C4-2B (cell line): ENCODE results near the gene XPNPEP2.

Experiments
- H3K27ac ChIP-seq: fragments of 450-650 bp; 2 replicates; pipeline ENCODE4 v1.5.1; 2017
- ZFX ChIP-seq: fragments of 450-650 bp; IDR thresholded peaks from 2 replicates; pipeline ENCODE4 v1.6.1; 2017
- TF ChIP-seq, protein P1 (sequence below): fragments of 450-650 bp; conservative IDR thresholded peaks from 2 replicates; pipeline ENCODE4 v1.5.1; 2017; ENCODE audit warnings: mild to moderate bottlenecking

Gene XPNPEP2

DNA sequence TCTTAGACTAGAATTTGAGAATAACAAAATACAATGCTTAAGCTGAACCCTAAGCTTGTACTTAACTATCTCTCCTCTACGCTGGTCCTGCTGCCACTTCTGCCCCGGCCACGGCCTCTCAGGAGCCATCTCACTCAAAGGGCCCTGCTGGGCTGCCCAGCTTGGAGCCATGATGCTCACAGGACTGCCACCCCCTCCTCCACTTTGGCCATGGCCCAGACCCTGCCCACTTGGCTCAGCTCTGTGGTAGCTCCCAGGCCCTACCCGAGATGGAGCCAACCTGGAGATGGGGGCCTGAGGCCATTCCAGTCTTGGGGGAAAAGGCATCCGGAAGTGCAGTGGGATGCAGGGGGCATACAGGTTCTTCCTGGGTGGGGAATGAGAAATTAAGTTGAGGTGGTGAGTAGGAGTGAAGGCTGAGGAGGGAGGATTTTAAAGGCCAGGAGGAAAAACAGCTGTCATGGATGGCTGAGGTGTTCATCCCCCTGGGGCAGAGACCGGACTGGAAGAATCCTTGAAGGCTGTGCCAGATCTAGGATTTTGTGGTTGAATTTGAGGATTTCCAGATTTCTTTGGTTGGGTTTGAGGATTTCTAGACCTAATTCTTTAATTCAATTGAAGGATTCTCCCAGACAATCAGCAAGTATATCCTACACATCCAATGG is 41.8 kb downstream of the XPNPEP2 start:
- no peak for TF ChIP-seq ZFX
- TF ChIP-seq, protein P1, sequence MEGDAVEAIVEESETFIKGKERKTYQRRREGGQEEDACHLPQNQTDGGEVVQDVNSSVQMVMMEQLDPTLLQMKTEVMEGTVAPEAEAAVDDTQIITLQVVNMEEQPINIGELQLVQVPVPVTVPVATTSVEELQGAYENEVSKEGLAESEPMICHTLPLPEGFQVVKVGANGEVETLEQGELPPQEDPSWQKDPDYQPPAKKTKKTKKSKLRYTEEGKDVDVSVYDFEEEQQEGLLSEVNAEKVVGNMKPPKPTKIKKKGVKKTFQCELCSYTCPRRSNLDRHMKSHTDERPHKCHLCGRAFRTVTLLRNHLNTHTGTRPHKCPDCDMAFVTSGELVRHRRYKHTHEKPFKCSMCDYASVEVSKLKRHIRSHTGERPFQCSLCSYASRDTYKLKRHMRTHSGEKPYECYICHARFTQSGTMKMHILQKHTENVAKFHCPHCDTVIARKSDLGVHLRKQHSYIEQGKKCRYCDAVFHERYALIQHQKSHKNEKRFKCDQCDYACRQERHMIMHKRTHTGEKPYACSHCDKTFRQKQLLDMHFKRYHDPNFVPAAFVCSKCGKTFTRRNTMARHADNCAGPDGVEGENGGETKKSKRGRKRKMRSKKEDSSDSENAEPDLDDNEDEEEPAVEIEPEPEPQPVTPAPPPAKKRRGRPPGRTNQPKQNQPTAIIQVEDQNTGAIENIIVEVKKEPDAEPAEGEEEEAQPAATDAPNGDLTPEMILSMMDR: no peak

DNA sequence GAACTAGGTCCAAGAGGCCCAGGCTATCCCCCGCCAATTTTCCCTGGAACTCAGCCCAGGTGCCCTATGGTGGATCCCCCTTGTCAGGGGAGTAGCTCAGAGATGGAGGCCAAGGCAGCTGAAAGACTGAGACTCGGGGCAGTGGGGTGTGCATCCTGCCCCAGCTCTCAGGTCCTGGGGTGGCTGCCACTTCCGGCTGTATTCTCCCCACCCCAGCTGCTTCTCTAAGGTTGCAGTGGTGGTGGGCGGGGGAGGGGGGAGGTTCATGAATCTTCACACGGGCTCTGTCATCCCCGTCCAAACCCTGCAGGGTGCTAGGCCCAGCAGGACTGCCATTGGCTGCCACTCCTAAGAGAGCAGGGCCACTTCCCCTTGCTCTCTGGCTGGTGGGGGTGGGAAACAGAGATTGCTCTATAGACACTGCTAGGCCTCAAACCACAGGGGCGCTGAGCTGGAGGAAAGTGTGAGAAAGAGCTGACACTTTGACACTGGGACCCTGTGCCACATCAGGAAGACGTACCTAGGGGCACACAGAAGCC is 42.4 kb downstream of the XPNPEP2 start:
- TF ChIP-seq ZFX: no peak
- TF ChIP-seq, protein P1: no peak
- no peak overlapping the region for H3K27ac ChIP-seq

More for the DNA sequence above, 41.8 kb downstream of the XPNPEP2 start:
- H3K27ac ChIP-seq: no peak overlapping the region

DNA sequence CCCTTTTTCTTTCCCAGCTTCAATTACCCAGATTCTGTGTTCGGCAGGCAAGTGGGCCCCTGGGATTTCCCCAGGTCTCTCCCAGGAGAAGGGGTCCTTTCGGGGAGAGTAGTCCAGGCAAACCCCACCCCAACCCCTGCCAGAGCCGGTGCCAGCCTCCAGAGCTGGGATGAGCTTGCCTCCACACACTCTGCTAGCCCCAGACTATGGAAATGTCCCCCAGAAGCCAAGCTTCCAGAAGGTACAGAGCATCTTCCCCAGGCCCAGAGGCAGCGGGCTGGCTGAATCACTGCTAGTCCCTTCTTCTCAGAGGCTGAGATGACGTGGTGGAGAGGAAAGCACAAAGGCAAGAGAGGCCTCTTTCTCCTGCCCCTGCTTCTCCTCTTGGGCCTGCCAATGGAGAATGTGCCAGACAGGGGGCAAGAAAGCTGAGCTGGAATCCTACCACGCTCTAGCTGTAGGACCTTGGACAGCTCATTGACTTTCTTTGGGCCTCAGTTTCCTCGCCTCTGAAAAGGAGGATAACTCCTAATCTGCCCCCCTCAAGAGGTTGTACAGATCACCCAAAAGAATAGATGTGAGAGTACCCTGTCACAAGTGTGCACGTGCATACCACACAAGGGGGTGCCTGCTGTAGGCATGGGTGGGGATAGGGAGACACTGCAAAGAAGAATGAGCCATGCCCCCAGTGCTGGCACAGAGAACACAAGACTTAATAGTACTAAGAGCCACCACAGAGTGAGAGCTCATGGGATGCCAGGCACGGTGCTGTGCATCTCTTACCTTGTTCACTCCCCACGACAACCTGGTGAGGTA is 43.1 kb downstream of the XPNPEP2 start:
- no peak overlapping the region for H3K27ac ChIP-seq
- TF ChIP-seq, protein P1: no peak
- TF ChIP-seq ZFX: no peak

DNA sequence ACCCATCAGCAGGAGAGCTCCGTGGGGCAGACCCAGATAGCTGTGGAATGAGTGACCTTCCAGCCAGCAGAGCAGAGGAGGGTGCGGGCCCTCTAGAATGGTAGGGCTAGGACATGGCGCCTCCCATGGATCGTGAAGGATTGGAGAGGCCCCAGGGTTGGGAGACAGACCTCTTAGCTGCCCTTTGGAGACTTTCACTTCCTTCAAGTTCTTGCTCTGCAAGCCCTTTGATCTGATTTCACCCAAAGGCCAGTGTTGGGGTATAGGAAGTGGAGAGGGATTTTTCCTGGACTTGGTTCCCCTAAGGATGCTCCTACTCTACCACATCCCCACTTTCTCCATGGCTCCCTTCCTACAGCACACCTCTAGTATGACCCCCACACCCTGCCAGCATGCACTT is 43.9 kb downstream of the XPNPEP2 start:
- no peak for TF ChIP-seq ZFX
- TF ChIP-seq, protein P1: no peak
- no peak overlapping the region for H3K27ac ChIP-seq

DNA sequence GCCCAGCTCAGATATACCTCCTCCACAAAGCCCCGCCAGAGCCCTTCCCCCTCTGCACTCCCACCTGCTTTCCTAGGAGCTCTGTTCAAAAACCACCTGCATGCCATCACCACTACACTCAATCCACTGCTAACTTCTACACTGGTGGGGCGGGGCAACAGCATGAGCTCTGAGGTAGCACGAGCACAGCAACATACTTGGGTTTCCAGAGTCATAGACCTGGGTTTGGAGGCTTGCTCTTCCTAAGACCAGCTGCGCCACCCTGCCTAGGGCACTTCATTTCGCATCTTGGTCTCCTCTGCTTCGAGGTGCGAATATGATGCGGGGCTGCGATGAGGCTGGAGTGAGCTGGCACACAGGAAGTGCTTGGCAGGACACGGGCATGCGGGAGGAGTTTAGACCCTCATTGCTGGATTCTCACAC is 44.5 kb downstream of the XPNPEP2 start:
- no peak overlapping the region for H3K27ac ChIP-seq
- TF ChIP-seq, protein P1: no peak
- TF ChIP-seq ZFX: no peak

DNA sequence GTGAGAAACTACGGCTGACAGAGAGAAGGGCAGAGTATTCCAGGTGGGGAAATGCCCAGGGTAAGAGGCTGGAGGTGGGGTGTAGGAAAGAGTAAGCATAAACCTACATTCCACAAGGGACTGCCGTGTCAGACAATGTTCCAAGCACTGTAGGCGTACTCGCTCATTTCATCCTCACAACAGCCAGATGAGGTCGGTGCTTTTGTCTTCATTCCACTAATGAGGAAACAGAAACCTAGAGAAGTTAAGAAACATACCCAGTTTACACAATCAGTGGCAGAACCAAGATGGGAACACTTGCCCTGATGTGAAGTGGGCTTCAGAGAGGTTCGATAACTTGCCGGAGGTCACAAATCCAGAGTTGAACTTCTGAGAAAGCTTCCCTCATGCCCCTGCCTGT is 45.6 kb downstream of the XPNPEP2 start:
- no peak overlapping the region for H3K27ac ChIP-seq

More for the DNA sequence above, 45.6 kb downstream of the XPNPEP2 start:
- TF ChIP-seq ZFX: no peak
- TF ChIP-seq, protein P1: no peak
